H1 (cell line): ENCODE measurements around the gene ADD1. TPM values are rescaled to one million over a fixed set of nuclear protein-coding genes. Genes with fewer than 3 reads are reported as not detected.

ENCODE experiments used
- CHD1 ChIP-seq: IDR thresholded peaks from 2 replicates; pipeline ENCODE4 v1.6.1; 2012; ENCODE audit warnings: low read depth, low read length, improper control_type of control experiment
- CTBP2 ChIP-seq: IDR thresholded peaks from 2 replicates; pipeline ENCODE4 v1.7.0; 2011; ENCODE audit warnings: borderline replicate concordance, mild to moderate bottlenecking, moderate library complexity, mixed read lengths, low read length; ENCODE audit not compliant: insufficient read depth, insufficient read length
- EZH2 ChIP-seq: fragments of 200-600 bp; sonication (generic); IDR thresholded peaks from 2 replicates; pipeline ENCODE4 v1.7.1; 2012; ENCODE audit warnings: low read depth, mild to moderate bottlenecking, moderate library complexity, low read length, inconsistent platforms; ENCODE audit not compliant: severe bottlenecking
- HDAC2 ChIP-seq, 2 experiments: fragments of 300-600 bp in 1 of 2; sonication (generic) in 1 of 2; IDR thresholded peaks; 2 replicates each; pipeline ENCODE4 v1.6.1; 2011 to 2012; ENCODE audit warnings: low read depth in 2 of 2, low read length in 2 of 2, mild to moderate bottlenecking in 2 of 2, moderate library complexity in 2 of 2, borderline replicate concordance in 1 of 2, inconsistent platforms in 1 of 2
- KDM4A ChIP-seq: IDR thresholded peaks from one replicate; pipeline ENCODE4 v1.7.1; 2012; ENCODE audit warnings: low read depth, mild to moderate bottlenecking, moderate library complexity, low read length, inconsistent platforms; ENCODE audit not compliant: severe bottlenecking
- NRF1 ChIP-seq: IDR thresholded peaks from 2 replicates; pipeline ENCODE4 v1.6.1; 2011; ENCODE audit warnings: mild to moderate bottlenecking, low read depth, low read length, improper control_type of control experiment
- TAF1 ChIP-seq: IDR thresholded peaks from 2 replicates; pipeline ENCODE4 v1.6.1; 2011; ENCODE audit warnings: mild to moderate bottlenecking, low read depth, low read length
- polyA plus RNA-seq, 7 experiments: library from polyadenylated mRNA; depleted of rRNA in 3 of 7; stranded (reverse) in 5 of 7; unstranded in 2 of 7; fragments of >200 nt in 5 of 7; fragments of 200-250 nt in 2 of 7; gene quantifications; 1 replicate in 5 of 7; 2 replicates in 1 of 7; 4 replicates in 1 of 7; pipeline versions ENCODE4 v1.2.1 to v1.2.3, GENCODE V29; 2011 to 2013; ENCODE audit warnings: missing spikeins in 2 of 7, mixed read lengths in 2 of 7
- total RNA-seq: library from RNA; stranded (reverse); fragmentation: NEBNext Ultra II Directional; extraction: Animal tissue kit (Norgen Biotek cat#: 25700); gene quantifications from 2 replicates; pipeline ENCODE4 v1.2.1, GENCODE V29; 2021
- TF ChIP-seq, protein P1 (sequence below): fragments of 300-600 bp; sonication (generic); IDR thresholded peaks from 2 replicates; pipeline ENCODE4 v1.7.1; 2012; ENCODE audit warnings: low read length, moderate library complexity, mild to moderate bottlenecking, inconsistent platforms; ENCODE audit not compliant: insufficient replicate concordance

The ADD1 gene
- total and polyA plus RNA-seq, 2 of the 8 experiments (the other 6 are each of a cell fraction or from before 2014, with no cell fraction given) = 113 to 143 TPM

DNA sequence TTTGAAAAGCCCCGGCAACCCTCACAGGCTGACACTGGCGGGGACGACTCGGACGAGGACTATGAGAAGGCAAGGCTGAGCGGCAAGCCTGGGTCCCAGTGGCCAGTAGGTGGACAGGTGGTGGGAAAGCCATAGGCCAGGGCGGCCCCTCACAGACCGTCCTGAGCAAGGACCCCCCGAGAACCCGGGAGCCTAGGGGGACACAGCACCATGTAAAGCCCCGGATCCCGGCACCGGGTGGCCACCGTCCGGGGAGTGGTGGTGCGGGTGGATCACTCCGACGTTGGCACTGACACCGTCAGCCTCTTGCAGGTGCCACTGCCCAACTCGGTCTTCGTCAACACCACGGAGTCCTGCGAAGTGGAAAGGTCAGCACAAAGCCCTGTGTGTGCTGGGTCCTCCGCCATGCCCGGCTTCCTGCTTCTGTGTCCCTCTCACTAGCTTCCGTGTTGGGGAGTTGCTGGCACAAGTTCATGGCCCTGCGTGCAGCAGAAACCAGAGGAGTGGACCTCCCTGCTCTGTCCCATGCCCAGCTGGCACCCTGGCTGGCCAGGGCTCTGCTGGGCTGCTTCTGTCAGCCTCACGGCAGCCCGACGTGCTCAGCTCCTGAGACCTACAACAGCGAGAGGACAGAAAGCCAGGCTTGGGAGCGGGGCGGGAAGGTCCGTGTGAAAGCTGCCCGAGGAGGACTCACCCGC is 11.9 kb upstream of the ADD1 start (continued):
- TF ChIP-seq HDAC2 (IDR thresholded peaks at IDR 0.05; ENCODE audit: borderline replicate concordance in 1 of 2, low read depth in 2 of 2, low read length in 2 of 2) (no peak), CHD1 (no peak), NRF1 (no peak), TAF1 (no peak), KDM4A (no peak), EZH2 (no peak), CTBP2 (no peak)
- TF ChIP-seq, protein P1, sequence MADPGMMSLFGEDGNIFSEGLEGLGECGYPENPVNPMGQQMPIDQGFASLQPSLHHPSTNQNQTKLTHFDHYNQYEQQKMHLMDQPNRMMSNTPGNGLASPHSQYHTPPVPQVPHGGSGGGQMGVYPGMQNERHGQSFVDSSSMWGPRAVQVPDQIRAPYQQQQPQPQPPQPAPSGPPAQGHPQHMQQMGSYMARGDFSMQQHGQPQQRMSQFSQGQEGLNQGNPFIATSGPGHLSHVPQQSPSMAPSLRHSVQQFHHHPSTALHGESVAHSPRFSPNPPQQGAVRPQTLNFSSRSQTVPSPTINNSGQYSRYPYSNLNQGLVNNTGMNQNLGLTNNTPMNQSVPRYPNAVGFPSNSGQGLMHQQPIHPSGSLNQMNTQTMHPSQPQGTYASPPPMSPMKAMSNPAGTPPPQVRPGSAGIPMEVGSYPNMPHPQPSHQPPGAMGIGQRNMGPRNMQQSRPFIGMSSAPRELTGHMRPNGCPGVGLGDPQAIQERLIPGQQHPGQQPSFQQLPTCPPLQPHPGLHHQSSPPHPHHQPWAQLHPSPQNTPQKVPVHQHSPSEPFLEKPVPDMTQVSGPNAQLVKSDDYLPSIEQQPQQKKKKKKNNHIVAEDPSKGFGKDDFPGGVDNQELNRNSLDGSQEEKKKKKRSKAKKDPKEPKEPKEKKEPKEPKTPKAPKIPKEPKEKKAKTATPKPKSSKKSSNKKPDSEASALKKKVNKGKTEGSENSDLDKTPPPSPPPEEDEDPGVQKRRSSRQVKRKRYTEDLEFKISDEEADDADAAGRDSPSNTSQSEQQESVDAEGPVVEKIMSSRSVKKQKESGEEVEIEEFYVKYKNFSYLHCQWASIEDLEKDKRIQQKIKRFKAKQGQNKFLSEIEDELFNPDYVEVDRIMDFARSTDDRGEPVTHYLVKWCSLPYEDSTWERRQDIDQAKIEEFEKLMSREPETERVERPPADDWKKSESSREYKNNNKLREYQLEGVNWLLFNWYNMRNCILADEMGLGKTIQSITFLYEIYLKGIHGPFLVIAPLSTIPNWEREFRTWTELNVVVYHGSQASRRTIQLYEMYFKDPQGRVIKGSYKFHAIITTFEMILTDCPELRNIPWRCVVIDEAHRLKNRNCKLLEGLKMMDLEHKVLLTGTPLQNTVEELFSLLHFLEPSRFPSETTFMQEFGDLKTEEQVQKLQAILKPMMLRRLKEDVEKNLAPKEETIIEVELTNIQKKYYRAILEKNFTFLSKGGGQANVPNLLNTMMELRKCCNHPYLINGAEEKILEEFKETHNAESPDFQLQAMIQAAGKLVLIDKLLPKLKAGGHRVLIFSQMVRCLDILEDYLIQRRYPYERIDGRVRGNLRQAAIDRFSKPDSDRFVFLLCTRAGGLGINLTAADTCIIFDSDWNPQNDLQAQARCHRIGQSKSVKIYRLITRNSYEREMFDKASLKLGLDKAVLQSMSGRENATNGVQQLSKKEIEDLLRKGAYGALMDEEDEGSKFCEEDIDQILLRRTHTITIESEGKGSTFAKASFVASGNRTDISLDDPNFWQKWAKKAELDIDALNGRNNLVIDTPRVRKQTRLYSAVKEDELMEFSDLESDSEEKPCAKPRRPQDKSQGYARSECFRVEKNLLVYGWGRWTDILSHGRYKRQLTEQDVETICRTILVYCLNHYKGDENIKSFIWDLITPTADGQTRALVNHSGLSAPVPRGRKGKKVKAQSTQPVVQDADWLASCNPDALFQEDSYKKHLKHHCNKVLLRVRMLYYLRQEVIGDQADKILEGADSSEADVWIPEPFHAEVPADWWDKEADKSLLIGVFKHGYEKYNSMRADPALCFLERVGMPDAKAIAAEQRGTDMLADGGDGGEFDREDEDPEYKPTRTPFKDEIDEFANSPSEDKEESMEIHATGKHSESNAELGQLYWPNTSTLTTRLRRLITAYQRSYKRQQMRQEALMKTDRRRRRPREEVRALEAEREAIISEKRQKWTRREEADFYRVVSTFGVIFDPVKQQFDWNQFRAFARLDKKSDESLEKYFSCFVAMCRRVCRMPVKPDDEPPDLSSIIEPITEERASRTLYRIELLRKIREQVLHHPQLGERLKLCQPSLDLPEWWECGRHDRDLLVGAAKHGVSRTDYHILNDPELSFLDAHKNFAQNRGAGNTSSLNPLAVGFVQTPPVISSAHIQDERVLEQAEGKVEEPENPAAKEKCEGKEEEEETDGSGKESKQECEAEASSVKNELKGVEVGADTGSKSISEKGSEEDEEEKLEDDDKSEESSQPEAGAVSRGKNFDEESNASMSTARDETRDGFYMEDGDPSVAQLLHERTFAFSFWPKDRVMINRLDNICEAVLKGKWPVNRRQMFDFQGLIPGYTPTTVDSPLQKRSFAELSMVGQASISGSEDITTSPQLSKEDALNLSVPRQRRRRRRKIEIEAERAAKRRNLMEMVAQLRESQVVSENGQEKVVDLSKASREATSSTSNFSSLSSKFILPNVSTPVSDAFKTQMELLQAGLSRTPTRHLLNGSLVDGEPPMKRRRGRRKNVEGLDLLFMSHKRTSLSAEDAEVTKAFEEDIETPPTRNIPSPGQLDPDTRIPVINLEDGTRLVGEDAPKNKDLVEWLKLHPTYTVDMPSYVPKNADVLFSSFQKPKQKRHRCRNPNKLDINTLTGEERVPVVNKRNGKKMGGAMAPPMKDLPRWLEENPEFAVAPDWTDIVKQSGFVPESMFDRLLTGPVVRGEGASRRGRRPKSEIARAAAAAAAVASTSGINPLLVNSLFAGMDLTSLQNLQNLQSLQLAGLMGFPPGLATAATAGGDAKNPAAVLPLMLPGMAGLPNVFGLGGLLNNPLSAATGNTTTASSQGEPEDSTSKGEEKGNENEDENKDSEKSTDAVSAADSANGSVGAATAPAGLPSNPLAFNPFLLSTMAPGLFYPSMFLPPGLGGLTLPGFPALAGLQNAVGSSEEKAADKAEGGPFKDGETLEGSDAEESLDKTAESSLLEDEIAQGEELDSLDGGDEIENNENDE = no peak
